Measurements from ENCODE around the gene NDUFA7.
A peak's percentile ranks its signal among the peaks of the same experiment; 100 is the strongest.
"Not testable (repeated sequence)": the region's sequence is repeated elsewhere in the genome, so short reads cannot be mapped to it uniquely, and the experiment has no call there.

Gene NDUFA7

GRCh38 chr19:8357007-8357521 is 35.9 kb upstream of the NDUFA7 start:
- 57 to 94% methylated on average over 1 to 2 of the region's 4 CpGs for WGBS, 2 experiments (ENCODE audit: insufficient coverage in 2 of 2)
- peaks cover 6% of the 10 kb centered on the region for H3K4me1 ChIP-seq (ENCODE audit: control insufficient read depth, insufficient read depth, low read length, poor library complexity, severe bottlenecking)
- H3K27ac ChIP-seq (ENCODE audit: low read depth, low read length, severe bottlenecking) = no peak overlapping the region
- H3K36me3 ChIP-seq (ENCODE audit: control insufficient read depth, insufficient read depth, low read length) = no peaks in the 10 kb centered on the region
- H3K9me3 ChIP-seq (ENCODE audit: control insufficient read depth, low read length) = no peaks in the 10 kb centered on the region
- no peak overlapping the region for H3K4me3 ChIP-seq (ENCODE audit: extremely low read depth, insufficient read depth, low read length, poor library complexity, severe bottlenecking)

DNA sequence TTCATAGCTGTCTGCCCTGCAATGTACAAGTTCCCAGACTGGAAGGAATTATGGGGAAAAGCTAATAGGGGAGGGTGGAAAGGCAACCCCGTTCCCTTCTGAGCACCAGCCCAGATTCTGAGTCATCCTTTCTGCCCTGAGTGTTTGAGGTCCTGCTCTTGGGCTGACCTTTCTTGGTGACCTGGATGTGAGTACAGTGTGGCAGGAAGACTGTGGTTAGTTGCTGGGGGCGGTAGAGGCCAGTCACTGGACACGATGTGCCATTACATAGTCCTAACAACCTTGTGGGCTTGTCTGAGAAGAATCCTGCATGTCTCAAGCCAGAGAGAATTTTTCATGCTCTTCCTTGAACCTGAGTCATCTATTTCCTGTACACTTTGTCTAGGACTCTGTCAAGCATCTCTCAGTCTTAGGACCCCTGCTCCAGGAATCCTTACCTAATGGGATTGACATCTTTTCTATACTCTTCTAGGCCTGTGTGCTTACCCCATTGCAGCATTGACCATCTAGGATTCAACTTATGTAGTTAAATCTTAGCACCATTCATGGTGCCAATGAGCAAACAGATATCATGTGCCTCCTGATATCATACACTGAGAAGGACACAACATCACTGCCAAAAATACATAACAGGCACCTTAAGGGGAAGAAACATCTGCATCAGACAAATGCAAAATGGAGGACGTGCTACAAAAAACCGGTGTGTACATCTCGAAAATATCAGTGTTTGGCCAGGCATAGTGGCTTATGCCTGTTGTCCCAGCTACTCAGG is 34.6 kb upstream of the NDUFA7 start:
- Histone ChIP-seq H3K4me3 (ENCODE audit: extremely low read depth, insufficient read depth, low read length, poor library complexity, severe bottlenecking) (no peak overlapping the region), H3K4me1 (ENCODE audit: control insufficient read depth, insufficient read depth, low read length, poor library complexity, severe bottlenecking) (peaks cover 6% of the 10 kb centered on the region), H3K9me3 (ENCODE audit: control insufficient read depth, low read length) (no peaks in the 10 kb centered on the region), H3K36me3 (ENCODE audit: control insufficient read depth, insufficient read depth, low read length) (no peaks in the 10 kb centered on the region), H3K27ac (ENCODE audit: low read depth, low read length, severe bottlenecking) (peak overlapping the region; percentile 46)
- WGBS, 2 experiments (ENCODE audit: insufficient coverage in 2 of 2) = 86 to 92% methylated on average over 5 of the region's 6 CpGs

DNA sequence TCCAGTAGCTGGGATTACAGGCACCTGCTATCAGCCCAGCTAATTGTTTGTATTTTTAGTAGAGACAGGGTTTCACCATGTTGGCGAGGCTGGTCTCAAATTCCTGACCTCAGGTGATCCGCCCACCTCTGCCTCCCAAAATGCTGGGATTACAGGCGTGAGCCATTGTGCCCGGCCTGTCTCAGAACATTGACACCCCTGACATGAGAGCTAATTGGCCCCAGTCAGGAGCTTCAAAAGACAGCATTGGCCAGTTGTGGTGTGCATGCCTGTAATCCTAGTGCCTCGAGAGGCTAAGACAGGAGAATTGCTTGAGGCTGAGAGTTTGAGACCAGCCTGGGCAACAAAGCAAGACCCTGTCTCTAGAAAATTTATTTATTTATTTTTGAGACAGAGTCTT is 31.7 kb upstream of the NDUFA7 start:
- H3K9me3 ChIP-seq (ENCODE audit: control insufficient read depth, low read length); H3K27ac ChIP-seq (ENCODE audit: low read depth, low read length, severe bottlenecking); H3K36me3 ChIP-seq (ENCODE audit: control insufficient read depth, insufficient read depth, low read length); H3K4me1 ChIP-seq (ENCODE audit: control insufficient read depth, insufficient read depth, low read length, poor library complexity, severe bottlenecking); H3K4me3 ChIP-seq (ENCODE audit: extremely low read depth, insufficient read depth, low read length, poor library complexity, severe bottlenecking): not testable (repeated sequence)
- 56 to 67% methylated on average over 4 to 5 of the region's 5 CpGs for WGBS, 2 experiments (ENCODE audit: insufficient coverage in 2 of 2)

DNA sequence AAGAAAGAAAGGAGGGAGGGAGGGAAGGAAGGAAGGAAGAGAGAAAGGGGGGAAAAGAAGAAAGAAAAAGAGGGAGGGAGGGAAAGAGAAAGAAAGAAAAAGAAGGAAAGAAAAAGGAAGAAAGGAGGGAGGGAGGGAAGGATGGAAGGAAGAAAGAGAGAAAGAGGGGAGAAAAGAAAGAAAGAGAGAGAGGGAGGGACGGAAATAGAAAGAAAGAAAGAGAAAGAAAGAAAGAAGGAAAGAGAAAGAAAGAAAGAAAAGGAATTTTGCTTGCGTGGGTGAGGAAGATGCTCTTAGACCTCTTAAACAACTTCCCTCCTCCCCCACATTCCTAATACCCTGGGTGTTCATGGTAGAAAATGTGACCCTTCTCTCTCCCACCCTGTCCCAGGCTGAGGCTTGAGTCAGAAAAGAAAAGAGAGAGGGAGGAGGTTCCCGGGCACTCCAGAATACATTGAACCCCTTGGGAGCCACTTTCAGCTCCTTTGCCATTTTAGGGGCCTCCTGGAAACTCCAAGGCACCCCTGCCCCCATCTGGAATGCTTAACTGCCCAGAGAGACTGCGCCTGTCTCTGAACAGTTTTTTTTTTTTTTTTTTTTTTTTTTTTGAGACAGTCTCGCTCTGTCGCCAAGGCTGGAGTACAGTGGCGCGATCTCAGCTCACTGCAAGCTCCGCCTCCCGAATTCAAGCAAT is 31.1 kb upstream of the NDUFA7 start:
- Histone ChIP-seq H3K4me1 (ENCODE audit: control insufficient read depth, insufficient read depth, low read length, poor library complexity, severe bottlenecking) (peaks cover 9% of the 10 kb centered on the region), H3K4me3 (ENCODE audit: extremely low read depth, insufficient read depth, low read length, poor library complexity, severe bottlenecking) (no peak overlapping the region), H3K9me3 (ENCODE audit: control insufficient read depth, low read length) (no peaks in the 10 kb centered on the region), H3K36me3 (ENCODE audit: control insufficient read depth, insufficient read depth, low read length) (no peaks in the 10 kb centered on the region), H3K27ac (ENCODE audit: low read depth, low read length, severe bottlenecking) (peak overlapping the region; percentile 62)
- 36 to 57% methylated on average over 7 of the region's 10 CpGs for WGBS, 2 experiments (ENCODE audit: insufficient coverage in 2 of 2)

DNA sequence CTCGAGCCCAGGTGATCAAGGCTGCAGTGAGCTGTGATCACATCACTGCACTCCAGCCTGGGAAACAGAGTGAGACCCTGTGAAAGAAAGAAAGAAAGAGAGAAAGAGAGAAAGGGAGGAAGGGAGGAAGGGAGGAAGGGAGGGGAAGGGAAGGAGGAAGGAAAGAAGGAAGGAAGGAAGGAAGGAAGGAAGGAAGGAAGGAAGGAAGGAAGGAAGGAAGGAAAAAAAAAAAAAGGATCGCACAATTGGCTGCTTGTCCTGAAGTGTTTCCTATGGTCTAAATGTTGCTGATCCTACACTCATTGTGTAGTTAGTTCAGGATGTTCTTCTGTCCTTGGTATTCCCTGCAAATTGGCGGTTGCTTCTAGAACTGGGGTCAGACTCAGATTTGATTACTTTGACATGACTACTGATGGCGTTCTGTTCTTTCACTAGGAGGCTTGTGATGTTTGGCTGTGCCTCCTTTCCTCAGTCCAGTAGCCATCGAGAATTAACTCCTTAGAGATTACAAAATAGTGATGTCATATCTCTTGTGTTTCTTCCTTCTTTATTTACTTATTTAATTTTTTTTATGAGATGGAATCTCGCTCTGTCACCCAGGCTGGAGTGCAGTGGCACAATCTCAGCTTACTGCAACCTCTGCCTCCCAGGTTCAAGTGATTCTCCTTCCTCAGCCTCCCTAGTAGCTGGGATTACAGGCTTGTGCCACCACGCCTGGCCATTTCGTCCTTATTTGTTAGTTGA is 28.6 kb upstream of the NDUFA7 start:
- not testable (repeated sequence) for H3K27ac ChIP-seq (ENCODE audit: low read depth, low read length, severe bottlenecking); H3K36me3 ChIP-seq (ENCODE audit: control insufficient read depth, insufficient read depth, low read length); H3K4me1 ChIP-seq (ENCODE audit: control insufficient read depth, insufficient read depth, low read length, poor library complexity, severe bottlenecking); H3K4me3 ChIP-seq (ENCODE audit: extremely low read depth, insufficient read depth, low read length, poor library complexity, severe bottlenecking); H3K9me3 ChIP-seq (ENCODE audit: control insufficient read depth, low read length)
- WGBS, 2 experiments (ENCODE audit: insufficient coverage in 2 of 2) = 89 to 94% methylated on average over 2 to 5 of the region's 8 CpGs

GRCh38 chr19:8343483-8343844 is 22.3 kb upstream of the NDUFA7 start:
- no peaks in the 10 kb centered on the region for H3K36me3 ChIP-seq (ENCODE audit: control insufficient read depth, insufficient read depth, low read length)
- H3K4me3 ChIP-seq (ENCODE audit: extremely low read depth, insufficient read depth, low read length, poor library complexity, severe bottlenecking) = peak overlapping the region; percentile 44
- no peaks in the 10 kb centered on the region for H3K9me3 ChIP-seq (ENCODE audit: control insufficient read depth, low read length)
- no peak overlapping the region for H3K27ac ChIP-seq (ENCODE audit: low read depth, low read length, severe bottlenecking)
- WGBS, 2 experiments (ENCODE audit: insufficient coverage in 2 of 2) = 42 to 56% methylated on average over 7 to 8 of the region's 11 CpGs
- peaks cover 3% of the 10 kb centered on the region for H3K4me1 ChIP-seq (ENCODE audit: control insufficient read depth, insufficient read depth, low read length, poor library complexity, severe bottlenecking)

DNA sequence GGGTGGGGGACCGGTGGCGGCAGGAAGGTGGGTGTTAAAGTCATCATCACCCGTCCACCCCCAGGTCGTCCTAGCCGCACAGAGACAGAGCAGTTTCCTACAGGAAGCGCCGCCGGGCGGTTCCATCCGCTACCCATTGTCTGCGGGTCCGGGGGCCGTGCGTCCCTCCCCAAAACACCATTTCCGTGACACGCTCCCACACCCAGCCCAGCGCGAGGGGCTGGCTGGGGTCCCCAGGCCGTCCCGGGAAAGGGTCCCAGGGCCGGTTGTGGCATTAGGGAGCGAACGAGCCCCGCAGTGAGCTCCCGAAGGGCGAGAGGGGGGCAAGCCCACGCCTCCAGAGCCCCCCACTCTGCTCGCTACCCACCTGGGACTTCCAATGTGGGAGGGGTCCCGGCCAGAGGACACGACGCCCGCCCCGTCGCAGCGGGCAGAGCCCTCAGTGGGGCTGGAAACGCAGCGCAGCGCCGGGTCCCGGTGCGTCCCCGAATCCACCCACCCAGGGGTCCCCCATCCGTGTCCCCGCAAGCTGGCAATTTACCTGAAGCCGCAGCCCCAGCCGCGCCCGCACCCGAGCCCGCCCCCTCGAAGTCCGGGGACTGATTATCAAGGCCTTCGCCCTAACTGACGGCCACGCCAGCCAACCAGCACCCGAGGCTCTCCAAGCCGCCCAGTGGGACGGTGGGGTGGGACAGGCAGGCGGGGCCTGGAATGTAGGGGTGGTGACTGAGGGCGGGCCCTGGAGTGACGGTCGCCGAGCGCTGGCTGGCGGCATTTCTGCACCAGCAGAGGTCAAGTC is 21.7 kb upstream of the NDUFA7 start, which contains the start of gene KANK3:
Gene KANK3, minus strand, starts transcription at position 579 of the 799 bp plus-strand sequence. CDS start 5,434 bp downstream, outside the sequence.
- Histone ChIP-seq H3K27ac (ENCODE audit: low read depth, low read length, severe bottlenecking) (no peak within 1 kb of the TSS), H3K4me3 (ENCODE audit: extremely low read depth, insufficient read depth, low read length, poor library complexity, severe bottlenecking) (peak within 1 kb of the TSS; percentile 44)

DNA sequence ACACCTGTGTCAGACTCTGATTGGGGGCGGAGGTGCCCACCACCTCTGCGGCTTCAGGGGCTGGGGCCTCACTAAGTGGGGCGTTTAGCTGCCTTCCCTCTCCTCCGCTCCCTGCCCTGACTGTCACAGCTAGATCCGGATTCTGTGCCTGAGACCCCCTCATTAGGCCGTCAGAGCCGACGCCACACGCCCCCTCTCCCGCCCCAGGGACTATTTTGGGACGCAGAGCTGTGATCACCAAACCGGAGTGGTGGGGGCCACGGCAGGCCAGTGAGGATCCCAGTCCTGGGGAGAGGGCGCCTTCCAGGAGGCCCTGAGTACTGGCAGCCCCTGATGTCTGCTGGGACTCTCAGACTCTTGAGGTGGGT is 21.1 kb upstream of the NDUFA7 start:
- Histone ChIP-seq H3K9me3 (ENCODE audit: control insufficient read depth, low read length) (no peaks in the 10 kb centered on the region), H3K27ac (ENCODE audit: low read depth, low read length, severe bottlenecking) (no peak overlapping the region), H3K36me3 (ENCODE audit: control insufficient read depth, insufficient read depth, low read length) (no peaks in the 10 kb centered on the region), H3K4me1 (ENCODE audit: control insufficient read depth, insufficient read depth, low read length, poor library complexity, severe bottlenecking) (no peaks in the 10 kb centered on the region), H3K4me3 (ENCODE audit: extremely low read depth, insufficient read depth, low read length, poor library complexity, severe bottlenecking) (peak overlapping the region; percentile 44)
- WGBS, 2 experiments (ENCODE audit: insufficient coverage in 2 of 2) = 63 to 74% methylated on average over 12 to 14 of the region's 14 CpGs

More for the DNA sequence above, 21.7 kb upstream of the NDUFA7 start, which contains the start of gene KANK3:
- WGBS, 2 experiments (ENCODE audit: insufficient coverage in 2 of 2) = 15 to 16% methylated on average over 35 to 62 of the region's 65 CpGs
- Histone ChIP-seq H3K9me3 (ENCODE audit: control insufficient read depth, low read length) (no peaks in the 10 kb centered on the region), H3K4me1 (ENCODE audit: control insufficient read depth, insufficient read depth, low read length, poor library complexity, severe bottlenecking) (peaks cover under 1% of the 10 kb centered on the region), H3K36me3 (ENCODE audit: control insufficient read depth, insufficient read depth, low read length) (no peaks in the 10 kb centered on the region)

- not testable (repeated sequence) for H3K4me1 ChIP-seq (ENCODE audit: control insufficient read depth, insufficient read depth, low read length, poor library complexity, severe bottlenecking); H3K36me3 ChIP-seq (ENCODE audit: control insufficient read depth, insufficient read depth, low read length); H3K4me3 ChIP-seq (ENCODE audit: extremely low read depth, insufficient read depth, low read length, poor library complexity, severe bottlenecking); H3K27ac ChIP-seq (ENCODE audit: low read depth, low read length, severe bottlenecking); H3K9me3 ChIP-seq (ENCODE audit: control insufficient read depth, low read length)
- WGBS, 2 experiments (ENCODE audit: insufficient coverage in 2 of 2) = 86% methylated on average over 4 of the region's 4 CpGs; no CpG with 5 or more reads in 1 of the 2 experiments
Observed at GRCh38 chr19:8341504-8341903, 20.3 kb upstream of the NDUFA7 start.
